HEK293 (cell line): ENCODE data around the gene GAPVD1.

Source experiments
- CTCF ChIA-PET: fragments of 350-600 bp; formaldehyde crosslinking; extraction: SDS; loops from one replicate; lab custom pipeline; 2021; ENCODE audit warnings: antibody characterized with exemption; lab: Yijun Ruan, JAX
- POLR2A ChIA-PET: fragments of 300-600 bp; formaldehyde crosslinking; extraction: SDS; loops from one replicate; lab custom pipeline; 2020; ENCODE audit warnings: antibody characterized with exemption, inconsistent platforms; lab: Yijun Ruan, JAX
- H3K27ac ChIP-seq: fragments of 200-500 bp; sonication (Bioruptor generic); 2 replicates; pipeline ENCODE4 v1.5.1; 2014; ENCODE audit warnings: low read depth, low read length, control low read depth, inconsistent platforms; ENCODE audit errors: extremely low read depth
- H3K36me3 ChIP-seq, 2 experiments: fragments of 200-500 bp in 1 of 2; sonication (Bioruptor generic) in 1 of 2; 1 replicate in 1 of 2; 2 replicates in 1 of 2; pipeline ENCODE4 v1.5.1; 2014 to 2017; ENCODE audit warnings: inconsistent platforms in 2 of 2, low read length in 2 of 2; ENCODE audit not compliant: control insufficient read depth in 2 of 2, insufficient read depth in 1 of 2
- H3K4me1 ChIP-seq: fragments of 200-500 bp; sonication (Bioruptor generic); 2 replicates; pipeline ENCODE4 v1.5.1; 2014; ENCODE audit warnings: mild to moderate bottlenecking, low read length, inconsistent platforms; ENCODE audit not compliant: control insufficient read depth, insufficient read depth
- H3K4me3 ChIP-seq: 2 replicates; pipeline ENCODE4 v1.5.1; 2011; ENCODE audit warnings: low read depth, mild to moderate bottlenecking, control low read depth, low read length, moderate library complexity
- H3K9me3 ChIP-seq: fragments of 200-500 bp; sonication (Bioruptor generic); 2 replicates; pipeline ENCODE4 v1.5.1; 2014; ENCODE audit warnings: low read depth, low read length, inconsistent platforms; ENCODE audit not compliant: control insufficient read depth, insufficient read depth
- BCL6B ChIP-seq: fragments of 450-650 bp; formaldehyde crosslinking; IDR thresholded peaks from 2 replicates; pipeline ENCODE4 v1.5.1; 2017; ENCODE audit warnings: missing biosample characterization, missing genetic modification characterization
- CTCF ChIP-seq: fragments of 450-650 bp; formaldehyde crosslinking; IDR thresholded peaks from 2 replicates; pipeline ENCODE4 v1.5.1; 2016; ENCODE audit warnings: missing biosample characterization, missing genetic modification characterization
- ELK4 ChIP-seq: IDR thresholded peaks from 2 replicates; pipeline ENCODE4 v1.6.1; 2011; ENCODE audit warnings: mild to moderate bottlenecking, low read depth, low read length, borderline replicate concordance
- GLI2 ChIP-seq: fragments of 450-650 bp; formaldehyde crosslinking; IDR thresholded peaks from 2 replicates; pipeline ENCODE4; 2017; ENCODE audit warnings: missing biosample characterization, missing genetic modification characterization, low read depth, borderline replicate concordance
- GLIS1 ChIP-seq: fragments of 450-650 bp; formaldehyde crosslinking; IDR thresholded peaks from 2 replicates; pipeline ENCODE4 v1.5.1; 2016; ENCODE audit warnings: missing biosample characterization, missing genetic modification characterization
- GLIS2 ChIP-seq: fragments of 450-650 bp; formaldehyde crosslinking; IDR thresholded peaks from 2 replicates; pipeline ENCODE4 v1.5.1; 2016; ENCODE audit warnings: missing biosample characterization, missing genetic modification characterization
- KLF1 ChIP-seq: fragments of 450-650 bp; formaldehyde crosslinking; IDR thresholded peaks from 2 replicates; pipeline ENCODE4 v1.5.1; 2016; ENCODE audit warnings: missing biosample characterization, missing genetic modification characterization
- KLF16 ChIP-seq: fragments of 450-650 bp; formaldehyde crosslinking; IDR thresholded peaks from 2 replicates; pipeline ENCODE4 v1.5.1; 2017; ENCODE audit warnings: missing biosample characterization, missing genetic modification characterization
- PRDM10 ChIP-seq: fragments of 450-650 bp; formaldehyde crosslinking; IDR thresholded peaks from 2 replicates; pipeline ENCODE4 v1.5.1; 2016; ENCODE audit warnings: missing biosample characterization, missing genetic modification characterization
- SALL2 ChIP-seq: fragments of 450-650 bp; formaldehyde crosslinking; IDR thresholded peaks from 2 replicates; pipeline ENCODE4 v1.5.0; 2017; ENCODE audit warnings: missing biosample characterization, mild to moderate bottlenecking, missing genetic modification characterization, borderline replicate concordance
- SCRT1 ChIP-seq: fragments of 450-650 bp; formaldehyde crosslinking; IDR thresholded peaks from 2 replicates; pipeline ENCODE4 v1.5.1; 2016; ENCODE audit warnings: missing biosample characterization, missing genetic modification characterization, borderline replicate concordance
- SCRT2 ChIP-seq: fragments of 450-650 bp; formaldehyde crosslinking; IDR thresholded peaks from 2 replicates; pipeline ENCODE4 v1.5.1; 2016; ENCODE audit warnings: missing biosample characterization, missing genetic modification characterization
- ZBTB17 ChIP-seq: fragments of 450-650 bp; formaldehyde crosslinking; IDR thresholded peaks from 2 replicates; pipeline ENCODE4 v1.5.1; 2016; ENCODE audit warnings: missing biosample characterization, missing genetic modification characterization
- ZBTB21 ChIP-seq: fragments of 450-650 bp; formaldehyde crosslinking; IDR thresholded peaks from 2 replicates; pipeline ENCODE4 v1.5.1; 2017; ENCODE audit warnings: missing biosample characterization, missing genetic modification characterization
- ZNF394 ChIP-seq: fragments of 450-650 bp; formaldehyde crosslinking; IDR thresholded peaks from 2 replicates; pipeline ENCODE4 v1.5.1; 2016; ENCODE audit warnings: missing biosample characterization, missing genetic modification characterization, mild to moderate bottlenecking, moderate library complexity, borderline replicate concordance
- ZNF514 ChIP-seq: fragments of 450-650 bp; formaldehyde crosslinking; IDR thresholded peaks from 2 replicates; pipeline ENCODE4 v1.5.1; 2016; ENCODE audit warnings: missing biosample characterization, missing genetic modification characterization
- ZNF768 ChIP-seq: fragments of 450-650 bp; formaldehyde crosslinking; IDR thresholded peaks from 2 replicates; pipeline ENCODE4 v1.5.1; 2018; ENCODE audit warnings: missing biosample characterization, mild to moderate bottlenecking, missing genetic modification characterization
- ZXDB ChIP-seq: fragments of 450-650 bp; formaldehyde crosslinking; IDR thresholded peaks from 2 replicates; pipeline ENCODE4 v1.5.1; 2016; ENCODE audit warnings: missing biosample characterization, missing genetic modification characterization
- TF ChIP-seq, protein P1 (sequence below): fragments of 450-650 bp; formaldehyde crosslinking; IDR thresholded peaks from 2 replicates; pipeline ENCODE4 v1.5.1; 2016; ENCODE audit warnings: missing biosample characterization, missing genetic modification characterization
- TF ChIP-seq, protein P2 (sequence below): fragments of 450-650 bp; formaldehyde crosslinking; IDR thresholded peaks from 2 replicates; pipeline ENCODE4 v1.5.1; 2016; ENCODE audit warnings: missing biosample characterization, missing genetic modification characterization

Gene GAPVD1

DNA sequence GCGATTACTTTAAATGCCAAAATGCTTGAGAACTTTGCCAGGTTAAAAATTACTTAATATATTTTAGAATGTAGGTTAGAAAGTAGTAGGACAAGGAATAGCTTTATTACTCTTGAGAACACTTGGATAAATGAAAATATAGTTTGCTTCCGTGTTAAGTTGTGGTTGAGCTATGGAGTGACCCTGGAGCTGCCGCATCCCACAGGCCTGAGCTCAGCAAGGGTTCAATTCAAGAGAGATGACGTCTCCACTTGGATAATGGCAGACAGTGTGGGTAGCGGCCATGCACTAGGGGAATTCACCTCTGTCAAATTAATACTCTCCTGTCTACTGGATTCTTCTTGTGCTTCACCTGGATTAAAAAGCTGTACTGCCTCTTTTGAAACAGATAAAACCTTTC is 105.0 kb downstream of the GAPVD1 start (continued):
- TF ChIP-seq, protein P1, sequence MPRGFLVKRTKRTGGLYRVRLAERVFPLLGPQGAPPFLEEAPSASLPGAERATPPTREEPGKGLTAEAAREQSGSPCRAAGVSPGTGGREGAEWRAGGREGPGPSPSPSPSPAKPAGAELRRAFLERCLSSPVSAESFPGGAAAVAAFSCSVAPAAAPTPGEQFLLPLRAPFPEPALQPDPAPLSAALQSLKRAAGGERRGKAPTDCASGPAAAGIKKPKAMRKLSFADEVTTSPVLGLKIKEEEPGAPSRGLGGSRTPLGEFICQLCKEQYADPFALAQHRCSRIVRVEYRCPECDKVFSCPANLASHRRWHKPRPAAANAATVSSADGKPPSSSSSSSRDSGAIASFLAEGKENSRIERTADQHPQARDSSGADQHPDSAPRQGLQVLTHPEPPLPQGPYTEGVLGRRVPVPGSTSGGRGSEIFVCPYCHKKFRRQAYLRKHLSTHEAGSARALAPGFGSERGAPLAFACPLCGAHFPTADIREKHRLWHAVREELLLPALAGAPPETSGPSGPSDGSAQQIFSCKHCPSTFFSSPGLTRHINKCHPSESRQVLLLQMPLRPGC (tag by site-specific recombination): no peak
- TF ChIP-seq GLI2 (tag by site-specific recombination): no peak
- TF ChIP-seq ZNF514 (tag by site-specific recombination): no peak
- no peak for TF ChIP-seq ZNF768 (tag by site-specific recombination)
- TF ChIP-seq GLIS2 (tag by site-specific recombination): no peak
- no peak for TF ChIP-seq ZNF394 (tag by site-specific recombination)
- TF ChIP-seq, all 188 proteins: peak for 0

- no peak overlapping the region for H3K27ac ChIP-seq
- POLR2A ChIA-PET: no interaction called here
- H3K36me3 ChIP-seq: peaks cover 3 to 20% of the 10 kb centered on the region in 2 experiments; a peak in 2 of 3 replicates
- H3K9me3 ChIP-seq: no peaks in the 10 kb centered on the region
- TF ChIP-seq PRDM10 (tag by site-specific recombination) (peak; percentile 82), SCRT2 (peak; percentile 81), SCRT1 (peak; percentile 71; the same call in 1 of the 2 replicates), ZBTB17 (tag by site-specific recombination) (peak; percentile 46; the same call in 1 of the 2 replicates), ELK4 (no peak)
- TF ChIP-seq, protein P2, sequence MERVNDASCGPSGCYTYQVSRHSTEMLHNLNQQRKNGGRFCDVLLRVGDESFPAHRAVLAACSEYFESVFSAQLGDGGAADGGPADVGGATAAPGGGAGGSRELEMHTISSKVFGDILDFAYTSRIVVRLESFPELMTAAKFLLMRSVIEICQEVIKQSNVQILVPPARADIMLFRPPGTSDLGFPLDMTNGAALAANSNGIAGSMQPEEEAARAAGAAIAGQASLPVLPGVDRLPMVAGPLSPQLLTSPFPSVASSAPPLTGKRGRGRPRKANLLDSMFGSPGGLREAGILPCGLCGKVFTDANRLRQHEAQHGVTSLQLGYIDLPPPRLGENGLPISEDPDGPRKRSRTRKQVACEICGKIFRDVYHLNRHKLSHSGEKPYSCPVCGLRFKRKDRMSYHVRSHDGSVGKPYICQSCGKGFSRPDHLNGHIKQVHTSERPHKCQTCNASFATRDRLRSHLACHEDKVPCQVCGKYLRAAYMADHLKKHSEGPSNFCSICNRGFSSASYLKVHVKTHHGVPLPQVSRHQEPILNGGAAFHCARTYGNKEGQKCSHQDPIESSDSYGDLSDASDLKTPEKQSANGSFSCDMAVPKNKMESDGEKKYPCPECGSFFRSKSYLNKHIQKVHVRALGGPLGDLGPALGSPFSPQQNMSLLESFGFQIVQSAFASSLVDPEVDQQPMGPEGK: no peak
- TF ChIP-seq, all 188 proteins: peak for 4
- Histone ChIP-seq H3K4me1 (no peaks in the 10 kb centered on the region), H3K4me3 (no peak overlapping the region)
- CTCF ChIA-PET: interaction anchor here (1.2 to 1.3 kb wide), 2 partner anchors 9 to 517 kb away, joined by 3 to 4 read pairs; partner anchors contain the start of gene WDR38
These were observed 109.2 kb downstream of the GAPVD1 start for GRCh38 chr9:125370786-125371185.

DNA sequence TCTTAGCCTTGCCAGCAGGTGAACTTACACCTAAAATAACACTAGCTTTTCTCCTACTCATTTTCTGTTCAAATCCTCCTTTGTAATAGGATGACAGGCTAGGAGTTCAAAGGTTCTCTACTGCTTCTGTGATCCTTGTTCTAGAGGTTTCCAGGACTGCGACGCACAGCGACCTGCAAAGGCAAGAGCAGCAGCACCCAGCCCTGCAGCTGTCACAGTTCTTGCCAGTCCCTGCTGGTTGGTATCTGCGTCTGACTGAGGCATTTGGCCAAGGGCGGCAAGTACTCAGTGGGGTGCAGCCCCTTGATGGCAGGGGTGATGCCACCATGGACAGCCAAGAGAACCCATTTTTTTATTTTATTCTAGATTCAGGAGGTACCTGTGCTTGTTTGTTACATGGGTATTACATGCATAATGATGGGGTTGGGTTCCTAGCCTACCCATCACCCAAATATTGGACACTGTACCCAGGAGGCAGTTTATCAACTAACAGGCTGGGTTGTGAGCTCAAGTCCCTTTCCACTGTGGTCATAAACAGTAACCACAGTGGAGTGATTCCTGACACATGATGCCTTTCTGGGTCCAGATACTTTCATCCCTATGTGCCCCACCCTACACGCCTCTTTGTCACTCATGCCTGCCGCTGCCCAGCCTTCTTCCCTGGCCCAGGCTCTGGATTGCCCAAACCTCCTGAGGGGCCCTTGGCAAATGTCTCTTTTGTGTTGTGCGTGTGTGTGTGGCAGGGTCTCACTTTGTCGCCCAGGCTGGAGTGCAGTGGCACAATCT is 111.0 kb downstream of the GAPVD1 start:
- H3K4me3 ChIP-seq: no peak overlapping the region
- H3K27ac ChIP-seq: no peak overlapping the region
- ChIA-PET POLR2A (no interaction called here), CTCF (interaction anchor here (0.5 to 2.1 kb wide), 6 partner anchors 10 to 1119 kb away, joined by 3 to 12 read pairs (median 4); no protein-coding TSS in a partner anchor)
- H3K9me3 ChIP-seq: no peaks in the 10 kb centered on the region
- no peaks in the 10 kb centered on the region for H3K4me1 ChIP-seq
- H3K36me3 ChIP-seq: peaks cover 3 to 7% of the 10 kb centered on the region in 2 experiments; a peak in 2 of 3 replicates
- TF ChIP-seq KLF1 (tag by site-specific recombination) (peak; percentile 59; the same call in 1 of the 2 replicates), ZXDB (tag by site-specific recombination) (no peak), ZBTB21 (no peak), KLF16 (tag by site-specific recombination) (no peak), GLIS1 (tag by site-specific recombination) (no peak), CTCF (tag by site-specific recombination) (no peak), BCL6B (tag by site-specific recombination) (no peak), SALL2 (no peak)
